HG02938 (cell line): Measurements from ENCODE around the gene RUNDC1.

ENCODE experiments used
- ATAC-seq: cut with Tn5 transposase; IDR thresholded peaks from one replicate; pipeline ENCODE4 v1.9.1; 2021; ENCODE audit warnings: mild to moderate bottlenecking, moderate library complexity; ENCODE audit not compliant: unreplicated experiment

RUNDC1 gene

GRCh38 chr17:43034894-43035293 is 54.5 kb downstream of the RUNDC1 start:
- ATAC-seq: no peak

GRCh38 chr17:43039646-43040045 is 59.3 kb downstream of the RUNDC1 start:
- ATAC-seq: no peak

DNA sequence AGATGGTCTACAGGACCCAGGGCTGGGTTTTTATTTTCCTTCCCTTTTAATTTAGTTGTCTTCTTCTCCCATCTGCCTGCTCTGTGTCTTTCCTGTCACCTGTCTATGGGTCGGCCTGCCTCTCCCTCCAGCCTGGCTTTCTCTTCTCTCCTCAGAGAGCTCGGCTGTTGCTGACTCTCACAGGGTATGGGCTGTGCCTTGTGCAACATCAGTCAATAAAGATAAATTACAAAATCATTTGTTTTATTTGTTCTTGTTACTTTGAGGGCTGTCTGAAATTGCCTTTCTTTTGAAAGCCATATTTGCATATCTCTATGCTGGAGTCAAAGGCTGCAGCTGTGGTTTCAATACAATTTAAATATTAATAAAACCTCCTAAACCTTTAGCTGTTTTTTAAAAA is 60.3 kb downstream of the RUNDC1 start:
- no peak for ATAC-seq

GRCh38 chr17:43042025-43042628 is 61.8 kb downstream of the RUNDC1 start:
- ATAC-seq: no peak
